PC-3 (cell line): ENCODE measurements around the gene STIL. TPM values are rescaled to one million over a fixed set of nuclear protein-coding genes. Genes with fewer than 3 reads are reported as not detected.

Experiments
- ATAC-seq: fragments of 200-7000 bp; cut with Tn5 transposase; 2 replicates; pipeline ENCODE4 v1.9.1; 2020; ENCODE audit warnings: mild to moderate bottlenecking, moderate library complexity
- BruUV-seq: library from RNA; stranded (reverse); fragments of 400-500 nt; replicated peaks from 2 replicates; lab custom pipeline; 2021; lab: Mats Ljungman, UMichigan
- CTCF ChIA-PET: fragments of 300-600 bp; sonication (Branson Sonifier 250); formaldehyde crosslinking; loops from one replicate; lab custom pipeline; 2022; ENCODE audit warnings: antibody characterized with exemption; lab: Charles Lee
- POLR2A ChIA-PET: fragments of 300-600 bp; sonication (Branson Sonifier 250); formaldehyde crosslinking; loops from one replicate; lab custom pipeline; 2022; ENCODE audit warnings: antibody characterized with exemption; ENCODE audit not compliant: unreplicated experiment; lab: Charles Lee
- DNase-seq: peaks from one replicate; pipeline ENCODE4 v3.0.0-alpha.2; 2015
- H2AFZ ChIP-seq: fragments of 300-600 bp; sonication (generic); 2 replicates; pipeline ENCODE4 v1.6.0; 2016; ENCODE audit warnings: antibody characterized with exemption, low read length
- H3F3A ChIP-seq: fragments of 300-600 bp; sonication (generic); one replicate; pipeline ENCODE4 v1.6.0; 2017; ENCODE audit warnings: antibody characterized with exemption, low read length, control low read depth, mild to moderate bottlenecking; ENCODE audit not compliant: unreplicated experiment
- H3K27ac ChIP-seq: fragments of 300-600 bp; sonication (generic); 2 replicates; pipeline ENCODE4 v1.5.1; 2016; ENCODE audit warnings: mild to moderate bottlenecking, low read length
- H3K27me3 ChIP-seq: fragments of 300-600 bp; sonication (generic); 2 replicates; pipeline ENCODE4 v1.6.1; 2016; ENCODE audit warnings: low read length, mixed read lengths
- H3K36me3 ChIP-seq: fragments of 300-600 bp; sonication (generic); 2 replicates; pipeline ENCODE4 v1.6.1; 2016; ENCODE audit warnings: low read depth, mixed run types, low read length, mixed read lengths
- H3K4me1 ChIP-seq: fragments of 300-600 bp; sonication (generic); 2 replicates; pipeline ENCODE4 v1.5.1; 2016; ENCODE audit warnings: low read length; ENCODE audit not compliant: insufficient read depth
- H3K4me2 ChIP-seq: fragments of 300-600 bp; sonication (generic); 2 replicates; pipeline ENCODE4 v1.6.0; 2016; ENCODE audit warnings: low read length
- H3K4me3 ChIP-seq: fragments of 300-600 bp; sonication (generic); 2 replicates; pipeline ENCODE4 v1.5.1; 2016; ENCODE audit warnings: mild to moderate bottlenecking, low read length, mixed read lengths
- H3K79me2 ChIP-seq: fragments of 300-600 bp; sonication (generic); 2 replicates; pipeline ENCODE4 v1.6.1; 2017; ENCODE audit warnings: low read length, mixed read lengths
- H3K9ac ChIP-seq: fragments of 300-600 bp; sonication (generic); 2 replicates; pipeline ENCODE4 v1.6.0; 2016; ENCODE audit warnings: mild to moderate bottlenecking, low read length
- H3K9me2 ChIP-seq: fragments of 300-600 bp; sonication (generic); replicated peaks from 2 replicates; pipeline ENCODE4 v1.6.1; 2016; ENCODE audit warnings: mixed run types, low read length, mixed read lengths
- H3K9me3 ChIP-seq: fragments of 300-600 bp; sonication (generic); 2 replicates; pipeline ENCODE4 v1.6.1; 2016; ENCODE audit warnings: low read length, mixed read lengths
- H4K20me1 ChIP-seq: fragments of 300-600 bp; sonication (generic); 2 replicates; pipeline ENCODE4 v1.6.1; 2016; ENCODE audit warnings: low read length, mixed read lengths
- EZH2 ChIP-seq: fragments of 300-600 bp; sonication (generic); IDR thresholded peaks from one replicate; pipeline ENCODE4 v1.6.1; 2017; ENCODE audit warnings: antibody characterized with exemption, mild to moderate bottlenecking, low read length; ENCODE audit not compliant: unreplicated experiment
- EZH2phosphoT487 ChIP-seq: fragments of 300-600 bp; sonication (generic); IDR thresholded peaks from 2 replicates; pipeline ENCODE4 v1.6.1; 2018; ENCODE audit warnings: mild to moderate bottlenecking, antibody characterized with exemption, low read length, borderline replicate concordance
- intact Hi-C: fragments of 100-400 bp; cut with micrococcal nuclease; formaldehyde crosslinking; loops from 2 replicates; pipeline ENCODE4 v1.9.0; 2023
- total RNA-seq: library from RNA; depleted of rRNA; stranded (reverse); fragments of >200 nt; gene quantifications from 2 replicates; pipeline ENCODE4 v1.2.3, GENCODE V29; 2014
- TF ChIP-seq, protein P1 (sequence below): fragments of 300-600 bp; sonication (generic); conservative IDR thresholded peaks from 2 replicates; pipeline ENCODE4 v1.5.1; 2017; ENCODE audit warnings: antibody characterized with exemption, low read depth, mild to moderate bottlenecking, low read length

STIL gene
- total RNA-seq, 1 experiment from 2014 or later, result 32.0 TPM

DNA sequence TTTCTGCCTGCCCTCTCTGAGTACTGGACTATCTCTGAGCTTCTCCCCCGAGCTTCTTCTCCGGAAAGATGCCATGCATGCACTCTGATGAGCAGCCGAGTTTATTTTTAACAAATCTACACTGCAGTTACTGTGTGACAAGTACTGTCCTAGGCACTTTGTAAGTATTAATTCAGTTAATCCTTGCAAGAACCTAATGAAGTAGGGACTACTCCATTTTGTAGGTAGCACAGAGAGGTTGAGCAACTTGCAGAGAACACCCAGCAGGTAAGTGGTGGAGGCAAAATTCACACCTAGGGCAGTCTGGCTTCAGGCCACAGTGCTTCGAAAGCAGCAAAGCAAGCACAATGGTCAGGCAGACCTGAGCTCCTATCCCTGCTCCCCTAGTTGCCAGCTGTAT lies 78.1 kb downstream of the STIL start:
- intact Hi-C loops, result no loop called here
- Histone ChIP-seq H4K20me1 (no peaks in the 10 kb centered on the region), H3K27me3 (peaks cover 11% of the 10 kb centered on the region), H3K4me2 (no peak overlapping the region), H3K9me2 (no peaks in the 10 kb centered on the region), H3K9me3 (no peaks in the 10 kb centered on the region), H3K4me3 (no peak overlapping the region), H3K27ac (no peak overlapping the region), H3K36me3 (no peaks in the 10 kb centered on the region), H2AFZ (no peak overlapping the region), H3K4me1 (no peaks in the 10 kb centered on the region), H3F3A (no peaks in the 10 kb centered on the region), H3K79me2 (no peaks in the 10 kb centered on the region), H3K9ac (no peak overlapping the region)
- ATAC-seq (no peak), DNase-seq (no peak)
- TF ChIP-seq EZH2, result no peak
- TF ChIP-seq EZH2phosphoT487, result no peak
- TF ChIP-seq, protein P1, sequence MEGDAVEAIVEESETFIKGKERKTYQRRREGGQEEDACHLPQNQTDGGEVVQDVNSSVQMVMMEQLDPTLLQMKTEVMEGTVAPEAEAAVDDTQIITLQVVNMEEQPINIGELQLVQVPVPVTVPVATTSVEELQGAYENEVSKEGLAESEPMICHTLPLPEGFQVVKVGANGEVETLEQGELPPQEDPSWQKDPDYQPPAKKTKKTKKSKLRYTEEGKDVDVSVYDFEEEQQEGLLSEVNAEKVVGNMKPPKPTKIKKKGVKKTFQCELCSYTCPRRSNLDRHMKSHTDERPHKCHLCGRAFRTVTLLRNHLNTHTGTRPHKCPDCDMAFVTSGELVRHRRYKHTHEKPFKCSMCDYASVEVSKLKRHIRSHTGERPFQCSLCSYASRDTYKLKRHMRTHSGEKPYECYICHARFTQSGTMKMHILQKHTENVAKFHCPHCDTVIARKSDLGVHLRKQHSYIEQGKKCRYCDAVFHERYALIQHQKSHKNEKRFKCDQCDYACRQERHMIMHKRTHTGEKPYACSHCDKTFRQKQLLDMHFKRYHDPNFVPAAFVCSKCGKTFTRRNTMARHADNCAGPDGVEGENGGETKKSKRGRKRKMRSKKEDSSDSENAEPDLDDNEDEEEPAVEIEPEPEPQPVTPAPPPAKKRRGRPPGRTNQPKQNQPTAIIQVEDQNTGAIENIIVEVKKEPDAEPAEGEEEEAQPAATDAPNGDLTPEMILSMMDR, result no peak
- BruUV-seq, result no TSS peak
- CTCF ChIA-PET, result interaction anchor here (0.6 kb wide), 1 partner anchor 57 kb away, joined by 8 read pairs; no protein-coding TSS in a partner anchor
- POLR2A ChIA-PET, result no interaction called here

DNA sequence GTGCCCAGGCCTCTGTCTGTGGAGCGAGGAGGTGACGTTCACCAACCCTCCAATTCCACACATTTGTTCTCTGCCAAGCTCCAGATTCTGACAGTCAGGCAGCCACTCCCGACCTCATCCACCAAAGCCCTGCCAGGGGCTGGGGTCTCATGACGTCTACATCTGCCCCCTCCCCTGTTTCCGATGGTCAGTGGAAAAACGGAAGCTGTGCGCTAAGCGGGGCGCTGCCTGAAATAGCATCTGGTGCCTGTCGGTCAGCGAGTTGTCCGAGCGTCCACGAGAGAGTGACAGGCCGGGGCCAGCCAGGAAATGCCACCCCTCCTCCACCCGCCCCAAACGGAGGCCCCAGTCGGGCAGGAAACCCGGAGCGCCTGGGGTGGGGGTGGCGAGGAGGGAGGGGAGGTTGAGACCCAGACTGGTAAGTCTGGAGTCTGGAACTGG lies 78.7 kb downstream of the STIL start:
- TF ChIP-seq EZH2 (no peak), EZH2phosphoT487 (no peak)
- TF ChIP-seq, protein P1, result no peak
- Histone ChIP-seq H3K9me3 (no peaks in the 10 kb centered on the region), H3K4me3 (no peak overlapping the region), H3K9me2 (no peaks in the 10 kb centered on the region), H3K27ac (no peak overlapping the region), H3K4me1 (no peaks in the 10 kb centered on the region), H4K20me1 (no peaks in the 10 kb centered on the region), H2AFZ (no peak overlapping the region), H3F3A (no peaks in the 10 kb centered on the region), H3K27me3 (peaks cover 16% of the 10 kb centered on the region), H3K36me3 (no peaks in the 10 kb centered on the region), H3K79me2 (no peaks in the 10 kb centered on the region), H3K9ac (no peak overlapping the region), H3K4me2 (no peak overlapping the region)
- no peak for DNase-seq
- intact Hi-C loops, result no loop called here
- ChIA-PET CTCF (no interaction called here), POLR2A (no interaction called here)
- no peak for ATAC-seq
- BruUV-seq, result no TSS peak

DNA sequence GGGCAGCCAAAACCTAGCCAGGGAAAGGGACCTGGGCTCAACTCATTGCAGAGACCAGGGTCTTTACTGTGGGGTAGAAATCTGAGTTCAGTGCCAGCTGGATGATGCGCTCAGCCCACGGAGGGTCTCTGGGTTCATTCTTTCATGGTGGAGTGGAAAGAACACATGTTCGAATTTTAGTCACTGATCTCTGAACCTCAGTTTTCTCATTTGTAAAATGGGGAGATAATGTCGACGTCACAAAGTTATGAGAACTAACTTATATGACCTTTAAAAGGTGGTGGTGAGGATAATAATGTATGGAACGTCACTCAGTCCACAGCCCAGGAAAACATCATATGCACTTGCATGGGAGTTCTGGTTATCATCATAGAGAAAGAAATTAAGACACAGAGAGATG lies 80.8 kb downstream of the STIL start:
- Histone ChIP-seq H3K9ac (no peak overlapping the region), H3K4me1 (no peaks in the 10 kb centered on the region), H3K27ac (no peak overlapping the region), H2AFZ (no peak overlapping the region), H3K9me3 (no peaks in the 10 kb centered on the region), H3K4me2 (no peak overlapping the region), H3K79me2 (no peaks in the 10 kb centered on the region), H3K36me3 (no peaks in the 10 kb centered on the region), H3K4me3 (no peak overlapping the region), H3K27me3 (peaks cover 24% of the 10 kb centered on the region), H4K20me1 (no peaks in the 10 kb centered on the region), H3K9me2 (no peaks in the 10 kb centered on the region), H3F3A (no peaks in the 10 kb centered on the region)
- POLR2A ChIA-PET, result no interaction called here
- ATAC-seq (no peak), DNase-seq (no peak)
- CTCF ChIA-PET, result interaction anchor here (0.7 kb wide), 1 partner anchor 493 kb away, joined by 3 read pairs; no protein-coding TSS in a partner anchor
- no TSS peak for BruUV-seq
- intact Hi-C loops, result no loop called here
- TF ChIP-seq EZH2phosphoT487, result no peak
